ENCODE measurements around the gene BAX.
A peak's percentile ranks its signal among the peaks of the same experiment; 100 is the strongest.
"Not testable (repeated sequence)": the region's sequence is repeated elsewhere in the genome, so short reads cannot be mapped to it uniquely, and the experiment has no call there.

The BAX gene

GRCh38 chr19:48954595-48955307 lies at the start of gene BAX:
BAX (plus strand) TSS chr19:48954875; CDS start chr19:48954929, 54 bp downstream.
- peak; percentile 74 to 89 for DNase-seq

- DNase-seq: no peak
Measured at GRCh38 chr19:48905664-48906063, 49.0 kb upstream of the BAX start.

- no peak for DNase-seq
Measured at GRCh38 chr19:48906324-48906723, 48.4 kb upstream of the BAX start.

DNA sequence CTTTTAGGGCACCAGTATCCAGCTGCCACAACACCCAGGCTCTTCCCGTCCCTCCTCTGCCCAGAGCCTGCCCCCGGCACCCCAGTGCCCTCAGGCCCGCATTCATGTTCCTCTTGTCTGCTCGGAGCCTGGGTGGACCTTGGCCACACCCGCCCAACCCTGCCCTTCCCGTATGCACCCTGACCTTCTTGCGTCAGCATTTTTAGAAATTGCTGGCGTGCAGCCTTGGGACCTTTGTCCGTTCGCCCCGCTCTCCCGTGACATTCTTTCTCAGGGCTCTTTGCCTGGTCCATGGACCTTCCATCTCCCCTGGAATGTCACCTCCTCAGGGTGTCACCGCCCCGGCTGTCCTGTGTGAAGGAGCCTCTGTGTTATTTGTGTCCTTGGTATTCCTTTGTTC lies 47.0 kb upstream of the BAX start:
- DNase-seq: no peak

GRCh38 chr19:48909424-48910077 lies 45.1 kb upstream of the BAX start:
- DNase-seq: not testable (repeated sequence)

DNA sequence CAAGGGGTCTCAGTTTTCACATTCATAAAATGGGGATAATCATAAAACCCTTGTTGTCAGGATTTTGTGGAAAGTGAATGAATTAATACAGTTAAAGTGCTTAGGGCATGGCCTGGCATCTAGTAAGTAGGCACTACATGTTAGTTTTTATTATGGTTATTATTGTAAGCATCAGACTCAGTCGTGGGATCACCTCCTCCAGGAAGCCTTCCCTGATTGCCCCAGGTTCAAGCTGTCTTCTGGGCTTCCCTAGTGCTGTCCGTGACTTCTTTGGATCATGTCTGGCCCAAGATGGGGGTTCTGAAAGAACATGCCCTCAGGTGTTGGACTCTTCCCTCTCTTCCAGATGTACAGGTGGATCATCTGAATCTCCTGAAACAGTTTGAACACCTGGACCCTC lies 43.9 kb upstream of the BAX start:
- DNase-seq: no peak

DNA sequence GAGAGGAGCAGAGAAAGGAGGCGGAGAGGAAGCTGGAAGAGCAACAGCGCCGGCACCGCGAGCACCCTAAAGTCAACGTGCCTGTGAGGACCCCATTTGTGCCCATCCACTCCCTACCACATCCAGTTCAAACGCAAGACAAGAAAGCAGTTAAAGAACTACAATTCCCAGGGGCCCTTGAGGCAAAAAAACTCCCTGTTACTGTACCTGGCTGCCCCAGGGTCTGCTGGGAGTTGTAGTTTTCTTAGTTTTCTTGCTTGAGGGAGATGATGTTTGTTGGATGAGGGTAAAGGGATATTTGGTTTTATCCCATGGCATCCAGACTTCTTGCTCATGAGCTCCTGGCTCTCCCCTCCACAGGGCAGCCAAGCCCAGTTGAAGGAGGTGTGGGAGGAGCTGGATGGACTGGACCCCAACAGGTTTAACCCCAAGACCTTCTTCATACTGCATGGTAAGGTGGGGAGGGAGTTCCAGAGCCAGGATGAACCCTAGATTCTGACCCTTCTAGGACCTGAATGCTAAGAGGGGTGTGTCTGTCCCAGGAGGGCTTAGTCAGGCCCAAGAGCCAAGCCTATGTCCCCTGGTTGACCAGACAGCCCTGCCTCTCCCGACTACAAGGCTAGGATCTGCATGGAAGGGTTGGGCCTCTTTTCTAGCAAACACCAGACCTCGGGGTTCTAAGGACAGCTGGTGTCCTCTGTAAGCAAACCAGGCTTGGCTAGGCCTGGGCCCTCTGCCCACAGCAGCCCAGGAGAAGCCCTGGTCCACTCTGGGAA lies 41.4 kb upstream of the BAX start:
- peak in 1 of 2 experiments; percentile 27 for DNase-seq

DNA sequence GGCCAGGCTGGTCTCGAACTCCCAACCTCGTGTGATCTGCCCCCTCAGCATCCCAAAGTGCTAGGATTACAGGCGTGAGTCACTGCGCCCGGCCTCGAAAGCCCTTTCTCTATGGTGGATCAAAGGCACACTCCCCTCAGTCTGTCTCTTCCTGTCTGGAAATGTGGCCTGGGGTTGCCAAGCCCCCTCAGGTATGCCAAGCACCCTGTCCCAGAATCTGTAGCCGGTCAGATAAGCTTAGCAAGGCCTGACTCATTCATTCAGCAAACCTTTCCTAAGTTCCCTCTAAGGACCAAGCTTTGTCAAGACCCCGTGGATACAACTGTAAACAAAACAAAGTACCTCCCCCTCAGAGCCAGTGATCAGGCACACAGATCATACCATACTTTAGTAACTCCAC lies 40.5 kb upstream of the BAX start:
- no peak for DNase-seq

DNA sequence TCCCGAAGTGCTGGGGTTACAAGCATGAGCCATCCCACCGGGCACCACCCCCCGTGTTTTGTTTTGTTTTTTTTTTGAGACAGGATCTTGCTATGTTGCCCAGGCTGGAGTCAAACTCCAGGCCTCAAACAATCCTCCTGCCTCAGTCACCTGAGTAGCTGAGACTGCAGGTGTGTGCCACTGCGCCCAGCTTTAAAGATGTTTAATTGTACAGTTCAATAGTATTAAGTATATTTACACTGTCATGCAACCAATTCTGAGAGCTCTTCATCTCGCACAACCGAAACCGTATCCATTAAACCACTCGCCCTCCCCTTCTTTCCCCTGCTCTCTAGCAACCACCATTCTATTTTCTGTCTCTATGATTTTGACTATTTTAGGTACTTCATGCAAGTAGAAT lies 38.9 kb upstream of the BAX start:
- DNase-seq: no peak

DNA sequence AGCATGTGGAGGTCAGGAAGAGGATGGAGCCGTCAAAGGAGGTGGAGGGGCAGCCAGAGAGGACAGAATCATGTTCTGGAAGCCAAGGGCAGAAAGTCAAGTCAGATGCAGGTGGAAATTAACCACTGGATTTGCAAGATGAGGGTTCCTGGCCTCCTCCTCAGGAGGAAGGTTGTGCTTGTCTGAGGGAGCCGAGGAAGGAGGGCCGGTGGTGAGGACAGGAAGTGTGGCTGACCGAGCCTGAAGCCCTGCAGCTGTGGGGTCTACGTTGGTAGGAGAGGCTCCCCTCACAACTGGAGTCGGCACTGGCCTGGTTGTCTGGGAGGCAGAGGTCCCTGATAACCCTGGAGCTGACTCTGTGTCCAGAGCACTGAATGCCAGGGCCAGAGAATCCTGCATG lies 36.6 kb upstream of the BAX start:
- DNase-seq: no peak

DNA sequence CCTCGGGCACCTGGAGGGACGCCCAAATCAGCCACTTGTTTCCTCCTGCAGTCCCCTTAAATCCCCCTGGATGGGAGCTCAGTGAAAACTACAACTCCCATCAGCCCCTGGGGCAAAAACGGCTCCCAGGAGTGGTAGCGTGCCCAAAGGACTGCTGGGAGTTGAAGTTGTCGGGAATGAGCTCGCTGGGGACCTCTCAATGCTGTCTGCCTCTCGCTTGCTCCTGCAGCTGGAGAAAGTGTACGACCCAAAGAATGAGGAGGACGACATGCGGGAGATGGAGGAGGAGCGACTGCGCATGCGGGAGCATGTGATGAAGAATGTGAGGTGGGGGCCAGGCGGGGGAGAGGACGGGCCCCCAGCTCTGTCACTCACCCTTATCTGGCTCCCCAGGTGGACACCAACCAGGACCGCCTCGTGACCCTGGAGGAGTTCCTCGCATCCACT lies 35.9 kb upstream of the BAX start:
- DNase-seq: peak in 1 of 2 experiments; percentile 8

DNA sequence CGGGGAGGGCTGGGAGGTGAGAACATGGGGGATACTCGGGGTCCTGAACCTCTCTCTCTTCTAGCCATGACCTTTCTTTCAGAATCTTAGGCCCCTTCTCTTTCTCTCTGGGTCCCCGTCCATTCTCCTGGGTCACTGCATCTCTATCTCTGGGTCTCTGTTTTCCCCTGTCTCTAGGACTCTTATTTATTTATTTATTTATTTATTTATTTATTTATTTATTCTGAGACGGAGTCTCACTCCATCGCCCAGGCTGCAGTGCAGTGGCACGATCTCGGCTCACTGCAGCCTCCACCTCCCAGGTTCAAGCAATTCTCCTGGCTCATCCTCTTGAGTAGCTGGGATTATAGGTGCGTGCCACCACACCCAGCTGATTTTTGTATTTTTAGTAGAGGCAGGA lies 35.4 kb upstream of the BAX start:
- DNase-seq: not testable (repeated sequence)

- no peak for DNase-seq
Measured at GRCh38 chr19:48920949-48921348, 33.7 kb upstream of the BAX start.

- DNase-seq: no peak
Measured at GRCh38 chr19:48921721-48922500, 32.8 kb upstream of the BAX start.

DNA sequence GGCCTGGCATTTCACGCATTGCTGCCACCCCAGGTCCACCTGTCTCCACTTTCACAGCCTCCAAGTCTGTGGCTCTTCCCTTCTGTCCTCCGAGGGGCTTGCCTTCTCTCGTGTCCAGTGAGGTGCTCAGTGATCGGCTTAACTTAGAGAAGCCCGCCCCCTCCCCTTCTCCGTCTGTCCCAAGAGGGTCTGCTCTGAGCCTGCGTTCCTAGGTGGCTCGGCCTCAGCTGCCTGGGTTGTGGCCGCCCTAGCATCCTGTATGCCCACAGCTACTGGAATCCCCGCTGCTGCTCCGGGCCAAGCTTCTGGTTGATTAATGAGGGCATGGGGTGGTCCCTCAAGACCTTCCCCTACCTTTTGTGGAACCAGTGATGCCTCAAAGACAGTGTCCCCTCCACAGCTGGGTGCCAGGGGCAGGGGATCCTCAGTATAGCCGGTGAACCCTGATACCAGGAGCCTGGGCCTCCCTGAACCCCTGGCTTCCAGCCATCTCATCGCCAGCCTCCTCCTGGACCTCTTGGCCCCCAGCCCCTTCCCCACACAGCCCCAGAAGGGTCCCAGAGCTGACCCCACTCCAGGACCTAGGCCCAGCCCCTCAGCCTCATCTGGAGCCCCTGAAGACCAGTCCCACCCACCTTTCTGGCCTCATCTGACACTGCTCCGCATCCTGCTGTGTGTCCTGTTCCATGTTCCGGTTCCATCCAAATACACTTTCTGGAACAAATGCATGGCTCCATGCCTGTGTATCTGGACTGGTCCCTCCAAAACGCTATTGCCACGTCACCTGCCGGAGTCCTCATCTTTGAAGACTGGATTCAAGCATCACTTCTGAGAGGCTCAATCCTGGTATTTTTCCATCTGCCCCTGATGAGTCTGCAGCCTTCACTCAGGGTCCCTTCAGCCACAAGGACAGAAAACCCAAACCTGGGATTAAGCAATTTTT lies 31.9 kb upstream of the BAX start:
- no peak for DNase-seq

GRCh38 chr19:48925240-48925843 lies 29.3 kb upstream of the BAX start:
- no peak for DNase-seq

DNA sequence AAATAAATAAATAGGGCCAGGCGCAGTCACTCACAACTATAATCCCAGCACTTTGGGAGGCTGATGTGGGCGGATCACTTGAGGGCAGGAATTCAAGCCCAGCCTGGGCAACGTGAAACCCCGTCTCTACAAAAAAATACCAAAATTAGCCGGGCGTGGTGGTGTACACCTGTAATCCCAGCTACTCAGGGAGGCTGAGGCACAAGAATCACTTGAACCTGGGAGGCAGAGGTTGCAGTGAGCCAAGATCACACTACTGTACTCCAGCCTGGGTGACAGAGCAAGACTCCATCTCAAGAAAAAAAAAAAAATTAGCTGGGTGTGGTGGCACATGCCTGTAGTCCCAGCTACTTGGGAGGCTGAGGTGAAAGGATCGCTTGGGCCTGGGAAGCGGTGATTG lies 28.8 kb upstream of the BAX start:
- DNase-seq: not testable (repeated sequence)

- peak in 1 of 2 experiments; percentile 26 for DNase-seq
Measured at GRCh38 chr19:48926909-48927308, 27.8 kb upstream of the BAX start.

DNA sequence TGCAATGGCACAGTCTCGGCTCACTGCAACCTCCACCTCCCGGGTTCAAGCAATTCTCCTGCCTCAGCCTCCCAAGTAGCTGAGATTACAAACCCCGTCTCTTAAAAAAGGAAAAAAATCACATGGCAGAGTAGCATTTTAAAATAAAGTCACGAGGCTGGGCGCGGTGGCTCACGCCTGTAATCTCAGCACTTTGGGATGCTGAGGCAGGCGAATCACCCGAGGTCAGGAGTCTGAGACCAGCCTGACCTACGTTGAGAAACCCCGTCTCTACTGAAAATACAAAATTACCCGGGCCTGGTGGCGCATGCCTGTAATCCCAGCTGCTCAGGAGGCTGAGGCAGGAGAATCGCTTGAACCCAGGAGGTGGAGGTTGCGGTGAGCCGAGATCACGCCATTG lies 27.0 kb upstream of the BAX start:
- DNase-seq: not testable (repeated sequence)

DNA sequence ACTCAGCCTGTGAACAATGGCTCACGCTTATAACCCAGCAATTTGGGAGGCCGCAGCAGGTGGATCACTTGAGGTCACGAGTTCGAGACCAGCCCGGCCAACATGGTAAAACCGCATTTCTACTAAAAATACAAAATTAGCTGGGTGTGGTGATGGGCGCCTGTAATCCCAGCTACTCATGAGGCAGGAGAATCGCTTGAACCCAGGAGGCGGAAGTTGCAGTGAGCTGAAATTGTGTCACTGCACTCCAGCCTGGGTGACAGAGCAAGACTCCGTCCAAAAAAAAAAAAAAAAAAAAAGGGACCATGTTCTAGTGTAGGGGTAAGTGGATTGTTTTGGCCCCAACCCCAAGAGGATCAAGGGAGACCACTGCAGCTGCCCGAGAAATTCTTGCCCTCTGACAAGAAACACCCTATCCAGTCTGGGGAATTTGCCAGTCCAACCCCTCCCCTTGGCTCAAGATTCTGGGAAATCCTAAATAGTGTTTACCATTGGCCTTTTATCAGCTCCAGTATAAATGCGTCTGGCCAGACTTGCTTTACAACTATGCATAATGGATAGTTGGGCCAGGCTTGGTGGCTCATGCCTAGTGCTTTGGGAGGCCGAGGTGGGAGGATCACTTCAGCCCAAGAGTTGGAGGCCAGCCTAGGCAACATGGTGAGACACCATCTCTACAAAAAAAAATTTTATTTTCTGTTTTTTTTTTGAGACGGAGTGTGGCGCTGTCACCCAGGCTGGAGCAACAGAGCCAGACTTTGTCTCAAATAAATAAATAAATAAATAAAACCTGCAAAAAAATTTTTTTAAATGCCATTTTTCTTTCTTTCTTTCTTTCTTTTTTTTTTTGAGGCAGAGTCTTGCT lies 26.3 kb upstream of the BAX start:
- DNase-seq: no peak

Measured in SW 1271 (cell line).